OCI-LY3 (cell line): ENCODE results near the gene LEMD3.

Experiments used
- CTCF ChIP-seq: fragments of 200-600, 300-600 bp; sonication (generic); IDR thresholded peaks from 2 replicates; pipeline ENCODE4 v1.5.1; 2014; ENCODE audit warnings: antibody characterized with exemption, low read length, low read depth
- EZH2phosphoT487 ChIP-seq: fragments of 200-600 bp; shearing (Covaris generic); IDR thresholded peaks from 2 replicates; pipeline ENCODE4 v1.6.1; 2018; ENCODE audit warnings: antibody characterized with exemption, mixed run types, low read depth

GRCh38 chr12:65189028-65189718 is 19.8 kb downstream of the LEMD3 start:
- TF ChIP-seq CTCF (no peak), EZH2phosphoT487 (no peak)
